ENCODE data around the gene COA3.

- TF ChIP-seq HEYL (CRISPR knock-in tag; IDR thresholded peaks at IDR 0.05): no peak
- no peak for TF ChIP-seq MYC (IDR thresholded peaks at IDR 0.05; ENCODE audit: borderline replicate concordance, low read length)
- TF ChIP-seq, protein P1, sequence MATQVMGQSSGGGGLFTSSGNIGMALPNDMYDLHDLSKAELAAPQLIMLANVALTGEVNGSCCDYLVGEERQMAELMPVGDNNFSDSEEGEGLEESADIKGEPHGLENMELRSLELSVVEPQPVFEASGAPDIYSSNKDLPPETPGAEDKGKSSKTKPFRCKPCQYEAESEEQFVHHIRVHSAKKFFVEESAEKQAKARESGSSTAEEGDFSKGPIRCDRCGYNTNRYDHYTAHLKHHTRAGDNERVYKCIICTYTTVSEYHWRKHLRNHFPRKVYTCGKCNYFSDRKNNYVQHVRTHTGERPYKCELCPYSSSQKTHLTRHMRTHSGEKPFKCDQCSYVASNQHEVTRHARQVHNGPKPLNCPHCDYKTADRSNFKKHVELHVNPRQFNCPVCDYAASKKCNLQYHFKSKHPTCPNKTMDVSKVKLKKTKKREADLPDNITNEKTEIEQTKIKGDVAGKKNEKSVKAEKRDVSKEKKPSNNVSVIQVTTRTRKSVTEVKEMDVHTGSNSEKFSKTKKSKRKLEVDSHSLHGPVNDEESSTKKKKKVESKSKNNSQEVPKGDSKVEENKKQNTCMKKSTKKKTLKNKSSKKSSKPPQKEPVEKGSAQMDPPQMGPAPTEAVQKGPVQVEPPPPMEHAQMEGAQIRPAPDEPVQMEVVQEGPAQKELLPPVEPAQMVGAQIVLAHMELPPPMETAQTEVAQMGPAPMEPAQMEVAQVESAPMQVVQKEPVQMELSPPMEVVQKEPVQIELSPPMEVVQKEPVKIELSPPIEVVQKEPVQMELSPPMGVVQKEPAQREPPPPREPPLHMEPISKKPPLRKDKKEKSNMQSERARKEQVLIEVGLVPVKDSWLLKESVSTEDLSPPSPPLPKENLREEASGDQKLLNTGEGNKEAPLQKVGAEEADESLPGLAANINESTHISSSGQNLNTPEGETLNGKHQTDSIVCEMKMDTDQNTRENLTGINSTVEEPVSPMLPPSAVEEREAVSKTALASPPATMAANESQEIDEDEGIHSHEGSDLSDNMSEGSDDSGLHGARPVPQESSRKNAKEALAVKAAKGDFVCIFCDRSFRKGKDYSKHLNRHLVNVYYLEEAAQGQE (IDR thresholded peaks at IDR 0.05): no peak
- no peak for TF ChIP-seq POLR2A (IDR thresholded peaks at IDR 0.05; ENCODE audit: low read length)
- TF ChIP-seq, protein P2, sequence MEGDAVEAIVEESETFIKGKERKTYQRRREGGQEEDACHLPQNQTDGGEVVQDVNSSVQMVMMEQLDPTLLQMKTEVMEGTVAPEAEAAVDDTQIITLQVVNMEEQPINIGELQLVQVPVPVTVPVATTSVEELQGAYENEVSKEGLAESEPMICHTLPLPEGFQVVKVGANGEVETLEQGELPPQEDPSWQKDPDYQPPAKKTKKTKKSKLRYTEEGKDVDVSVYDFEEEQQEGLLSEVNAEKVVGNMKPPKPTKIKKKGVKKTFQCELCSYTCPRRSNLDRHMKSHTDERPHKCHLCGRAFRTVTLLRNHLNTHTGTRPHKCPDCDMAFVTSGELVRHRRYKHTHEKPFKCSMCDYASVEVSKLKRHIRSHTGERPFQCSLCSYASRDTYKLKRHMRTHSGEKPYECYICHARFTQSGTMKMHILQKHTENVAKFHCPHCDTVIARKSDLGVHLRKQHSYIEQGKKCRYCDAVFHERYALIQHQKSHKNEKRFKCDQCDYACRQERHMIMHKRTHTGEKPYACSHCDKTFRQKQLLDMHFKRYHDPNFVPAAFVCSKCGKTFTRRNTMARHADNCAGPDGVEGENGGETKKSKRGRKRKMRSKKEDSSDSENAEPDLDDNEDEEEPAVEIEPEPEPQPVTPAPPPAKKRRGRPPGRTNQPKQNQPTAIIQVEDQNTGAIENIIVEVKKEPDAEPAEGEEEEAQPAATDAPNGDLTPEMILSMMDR (IDR thresholded peaks at IDR 0.05): no peak
Observed at GRCh38 chr17:42818379-42818778, 19.9 kb upstream of the COA3 start.
